Keratinocyte (primary cell): Measurements from ENCODE around the gene STRIP1. TPM values are rescaled to one million over a fixed set of nuclear protein-coding genes. Genes with fewer than 3 reads are reported as not detected.

Source experiments
- DNase-seq: peaks from one replicate; pipeline ENCODE4 v3.0.0-alpha.2; 2011; ENCODE audit warnings: low read depth, missing footprints, low spot score
- FAIRE-seq: peaks from 2 replicates; lab custom pipeline; 2011; peaks lifted over from hg19 to GRCh38; lab: Jason Lieb, UNC
- H2AFZ ChIP-seq: 2 replicates; pipeline ENCODE4 v1.6.0; 2012; ENCODE audit warnings: low read length, control low read depth, inconsistent platforms; ENCODE audit not compliant: control insufficient read depth
- H3K27ac ChIP-seq: 2 replicates; pipeline ENCODE4 v1.5.1; 2011; ENCODE audit warnings: low read length; ENCODE audit not compliant: control insufficient read depth, insufficient read depth
- H3K27me3 ChIP-seq: 3 replicates; pipeline ENCODE4 v1.6.0; 2011; ENCODE audit warnings: low read length; ENCODE audit not compliant: control insufficient read depth, insufficient read depth; ENCODE audit errors: extremely low read depth
- H3K36me3 ChIP-seq, 2 experiments: 2 replicates in 1 of 2; 3 replicates in 1 of 2; pipeline ENCODE4 v1.5.1; 2011; ENCODE audit warnings: low read length in 2 of 2, mild to moderate bottlenecking in 1 of 2; ENCODE audit not compliant: control insufficient read depth in 2 of 2, insufficient read depth in 2 of 2; ENCODE audit errors: extremely low read depth in 1 of 2
- H3K4me1 ChIP-seq: 3 replicates; pipeline ENCODE4 v1.5.1; 2011; ENCODE audit warnings: low read length; ENCODE audit not compliant: control insufficient read depth, insufficient read depth; ENCODE audit errors: extremely low read depth
- H3K4me2 ChIP-seq: 3 replicates; pipeline ENCODE4 v1.6.0; 2011; ENCODE audit warnings: low read depth, low read length; ENCODE audit not compliant: control insufficient read depth, insufficient read depth; ENCODE audit errors: extremely low read depth
- H3K4me3 ChIP-seq, 3 experiments: fragments of 200-600 bp in 1 of 3; sonication (generic) in 1 of 3; 2 replicates in 2 of 3; 3 replicates in 1 of 3; pipeline ENCODE4 v1.5.1; 2011 to 2016; ENCODE audit warnings: low read length in 3 of 3, mild to moderate bottlenecking in 3 of 3, control low read depth in 2 of 3, inconsistent platforms in 1 of 3, low read depth in 1 of 3, mixed read lengths in 1 of 3, mixed run types in 1 of 3, moderate library complexity in 1 of 3; ENCODE audit not compliant: control insufficient read depth in 2 of 3, insufficient read depth in 2 of 3; ENCODE audit errors: extremely low read depth in 1 of 3
- H3K79me2 ChIP-seq: 2 replicates; pipeline ENCODE4 v1.6.0; 2012; ENCODE audit warnings: low read length; ENCODE audit not compliant: control insufficient read depth, insufficient read depth
- H3K9ac ChIP-seq: 3 replicates; pipeline ENCODE4 v1.6.0; 2011; ENCODE audit warnings: low read length; ENCODE audit not compliant: control insufficient read depth, insufficient read depth; ENCODE audit errors: extremely low read depth
- H3K9me1 ChIP-seq: 3 replicates; pipeline ENCODE4 v1.6.0; 2011; ENCODE audit warnings: low read length; ENCODE audit not compliant: control insufficient read depth, insufficient read depth; ENCODE audit errors: extremely low read depth
- H3K9me3 ChIP-seq: 2 replicates; pipeline ENCODE4 v1.5.1; 2012; ENCODE audit warnings: low read depth, low read length; ENCODE audit not compliant: control insufficient read depth
- H4K20me1 ChIP-seq: 3 replicates; pipeline ENCODE4 v1.6.0; 2011; ENCODE audit warnings: low read length; ENCODE audit not compliant: control insufficient read depth, insufficient read depth; ENCODE audit errors: extremely low read depth
- CTCF ChIP-seq, 3 experiments: IDR thresholded peaks in 1 of 3; conservative IDR thresholded peaks in 1 of 3; optimal IDR thresholded peaks in 1 of 3; 2 replicates in 2 of 3; 3 replicates in 1 of 3; pipeline versions ENCODE3 to v1.5.1; 2011; ENCODE audit warnings: low read length in 3 of 3, mild to moderate bottlenecking in 3 of 3, moderate library complexity in 2 of 3, control low read depth in 1 of 3, inconsistent platforms in 1 of 3; ENCODE audit not compliant: insufficient read depth in 2 of 3; ENCODE audit errors: extremely low read depth in 1 of 3
- EZH2 ChIP-seq: IDR thresholded peaks from one replicate; pipeline ENCODE4 v1.6.1; 2012; ENCODE audit warnings: inconsistent platforms, mild to moderate bottlenecking, low read length, moderate library complexity
- dilution Hi-C: fragments of 300-500 bp; cut with MboI; formaldehyde crosslinking; loops from one replicate; pipeline ENCODE4 v1.7.0; 2020; ENCODE audit warnings: low sequenced_read_pairs; ENCODE audit not compliant: extremely low pct_ligation_motif_present
- polyA plus RNA-seq, 5 experiments: library from polyadenylated mRNA; depleted of rRNA in 3 of 5; stranded (reverse) in 3 of 5; stranded (forward) in 1 of 5; unstranded in 1 of 5; fragments of >200 nt; gene quantifications; 1 replicate in 1 of 5; 2 replicates in 3 of 5; 3 replicates in 1 of 5; pipeline versions ENCODE4 v1.2.1 to v1.2.3, GENCODE V29; 2011 to 2012; ENCODE audit warnings: missing spikeins in 2 of 5, low read depth in 1 of 5, low replicate concordance in 1 of 5

The STRIP1 gene
- polyA plus RNA-seq, 1 donor (not counting 4 experiments of a cell fraction or from before 2014, with no cell fraction given), result 24.6 TPM

DNA sequence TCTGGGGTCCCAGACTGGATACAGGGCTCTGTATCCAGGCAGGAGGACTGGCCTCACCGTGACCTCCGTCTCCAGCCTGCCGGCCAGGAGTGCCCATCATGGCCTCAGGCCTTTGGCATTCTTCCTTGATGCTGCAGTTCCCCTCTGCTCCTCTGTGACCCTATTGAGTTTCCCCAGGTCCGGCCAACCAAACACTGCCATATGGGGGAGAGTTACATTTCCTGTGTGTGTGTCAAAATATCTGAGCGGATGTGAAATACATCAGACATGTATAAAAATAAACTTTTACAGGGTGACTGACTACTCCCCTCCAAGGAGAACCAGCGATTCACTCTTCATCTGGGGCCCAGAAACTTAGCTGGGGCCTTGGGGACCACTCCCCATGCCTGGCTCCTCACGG is 67.7 kb downstream of the STRIP1 start:
- TF ChIP-seq EZH2 (no peak), CTCF (optimal IDR thresholded peaks at IDR 0.05 in 1 of 3, IDR thresholded peaks at IDR 0.05 in 1 of 3, conservative IDR thresholded peaks at IDR 0.05 in 1 of 3; ENCODE audit: extremely low read depth in 1 of 3, insufficient read depth in 2 of 3, low read length in 3 of 3) (no peak)

More for the DNA sequence above, 67.7 kb downstream of the STRIP1 start:
- H3K9me1 ChIP-seq, result no peaks in the 10 kb centered on the region
- no peak overlapping the region for H3K9ac ChIP-seq
- DNase-seq (no peak), FAIRE-seq (no peak)
- peaks cover 2% of the 10 kb centered on the region for H4K20me1 ChIP-seq
- dilution Hi-C loops, result no loop called here
- H2AFZ ChIP-seq, result no peak overlapping the region
- no peak overlapping the region for H3K4me3 ChIP-seq
- H3K4me2 ChIP-seq, result no peak overlapping the region
- H3K27ac ChIP-seq, result no peak overlapping the region
- H3K27me3 ChIP-seq, result peaks cover 14% of the 10 kb centered on the region
- no peaks in the 10 kb centered on the region for H3K36me3 ChIP-seq
- no peaks in the 10 kb centered on the region for H3K9me3 ChIP-seq
- H3K4me1 ChIP-seq, result no peaks in the 10 kb centered on the region
- no peaks in the 10 kb centered on the region for H3K79me2 ChIP-seq

Other genes starting within 250 kb of the STRIP1 start
- 1.5 to 2.3 TPM (median 1.8 TPM) in 3 replicates for gene CSF1, start 123.8 kb upstream of the STRIP1 start, polyA plus RNA-seq
- 50.2 to 64.8 TPM (median 61.6 TPM) in 3 replicates for gene AHCYL1, start 49.9 kb upstream of the STRIP1 start, polyA plus RNA-seq
- not detected in 3 replicates for gene ALX3, start 36.0 kb downstream of the STRIP1 start, polyA plus RNA-seq
- not detected in 3 replicates for gene UBL4B, start 77.8 kb downstream of the STRIP1 start, polyA plus RNA-seq
- 0.07 to 0.25 TPM (median 0.13 TPM) in 3 replicates for gene SLC6A17, start 115.9 kb downstream of the STRIP1 start, polyA plus RNA-seq
- 1.3 to 2.8 TPM (median 2.2 TPM) in 3 replicates for gene KCNC4, start 175.7 kb downstream of the STRIP1 start, polyA plus RNA-seq